MM.1S (cell line): ENCODE results near the gene HCRTR1.

Experiments
- DNase-seq: peaks from one replicate; pipeline ENCODE4 v3.0.0-alpha.2; 2015
- H2AFZ ChIP-seq: fragments of 300-600 bp; sonication (generic); 2 replicates; pipeline ENCODE4 v1.6.0; 2016; ENCODE audit warnings: antibody characterized with exemption, low read length
- H3F3A ChIP-seq: fragments of 300-600 bp; sonication (generic); 2 replicates; pipeline ENCODE4 v1.6.1; 2016; ENCODE audit warnings: mild to moderate bottlenecking, antibody characterized with exemption, low read length, moderate library complexity, mixed read lengths; ENCODE audit not compliant: insufficient read depth
- H3K27ac ChIP-seq: fragments of 300-600 bp; sonication (generic); 2 replicates; pipeline ENCODE4 v1.5.1; 2016; ENCODE audit warnings: mild to moderate bottlenecking, low read length
- H3K27me3 ChIP-seq: fragments of 300-600 bp; sonication (generic); replicated peaks from 2 replicates; pipeline ENCODE4 v1.6.0; 2016; ENCODE audit warnings: low read length; ENCODE audit not compliant: insufficient read depth
- H3K36me3 ChIP-seq: fragments of 300-600 bp; sonication (generic); replicated peaks from 2 replicates; pipeline ENCODE4 v1.6.1; 2016; ENCODE audit warnings: mild to moderate bottlenecking, low read length, mixed read lengths; ENCODE audit not compliant: insufficient read depth
- H3K4me1 ChIP-seq: fragments of 300-600 bp; sonication (generic); 2 replicates; pipeline ENCODE4 v1.6.1; 2016; ENCODE audit warnings: low read length, mixed read lengths
- H3K4me2 ChIP-seq: fragments of 300-600 bp; sonication (generic); 2 replicates; pipeline ENCODE4 v1.6.0; 2016; ENCODE audit warnings: low read depth, low read length
- H3K4me3 ChIP-seq: fragments of 300-600 bp; sonication (generic); 2 replicates; pipeline ENCODE4 v1.5.1; 2016; ENCODE audit warnings: low read length, mixed read lengths
- H3K79me2 ChIP-seq: fragments of 300-600 bp; sonication (generic); 2 replicates; pipeline ENCODE4 v1.6.1; 2016; ENCODE audit warnings: mixed run types, low read length, mixed read lengths
- H3K9ac ChIP-seq: fragments of 300-600 bp; sonication (generic); 2 replicates; pipeline ENCODE4 v1.6.1; 2016; ENCODE audit warnings: low read length, mixed read lengths
- H3K9me2 ChIP-seq: fragments of 300-600 bp; sonication (generic); replicated peaks from 2 replicates; pipeline ENCODE4 v1.6.1; 2016; ENCODE audit warnings: mild to moderate bottlenecking, low read length, mixed read lengths; ENCODE audit not compliant: insufficient read depth
- H3K9me3 ChIP-seq: fragments of 300-600 bp; sonication (generic); replicated peaks from 2 replicates; pipeline ENCODE4 v1.6.1; 2016; ENCODE audit warnings: mild to moderate bottlenecking, low read length, mixed read lengths; ENCODE audit not compliant: insufficient read depth
- H4K20me1 ChIP-seq: fragments of 300-600 bp; sonication (generic); 2 replicates; pipeline ENCODE4 v1.6.1; 2016; ENCODE audit warnings: mild to moderate bottlenecking, low read length, moderate library complexity, mixed read lengths; ENCODE audit not compliant: insufficient read depth
- EZH2 ChIP-seq: fragments of 300-600 bp; sonication (generic); optimal IDR thresholded peaks from 2 replicates; pipeline ENCODE3; 2017; ENCODE audit warnings: low read depth, mild to moderate bottlenecking, antibody characterized with exemption, low read length, mixed read lengths
- EZH2phosphoT487 ChIP-seq: fragments of 300-600 bp; sonication (generic); IDR thresholded peaks from 2 replicates; pipeline ENCODE4 v1.6.1; 2018; ENCODE audit warnings: antibody characterized with exemption, low read length
- TF ChIP-seq, protein P1 (sequence below): fragments of 300-600 bp; sonication (generic); IDR thresholded peaks from 2 replicates; pipeline ENCODE4 v1.5.1; 2016; ENCODE audit warnings: antibody characterized with exemption, low read length, mixed read lengths

HCRTR1 gene

GRCh38 chr1:31660871-31661455, 43.5 kb downstream of the HCRTR1 start:
- Histone ChIP-seq H3K27ac (no peak overlapping the region), H3K4me3 (no peak overlapping the region), H4K20me1 (no peaks in the 10 kb centered on the region), H3F3A (no peaks in the 10 kb centered on the region), H3K4me1 (no peaks in the 10 kb centered on the region), H3K9me2 (no peaks in the 10 kb centered on the region), H3K36me3 (no peaks in the 10 kb centered on the region), H3K4me2 (no peak overlapping the region), H3K27me3 (peaks cover 68% of the 10 kb centered on the region), H3K9ac (no peak overlapping the region), H3K79me2 (no peaks in the 10 kb centered on the region), H3K9me3 (no peaks in the 10 kb centered on the region), H2AFZ (no peak overlapping the region)
- DNase-seq = no peak
- TF ChIP-seq EZH2phosphoT487 (no peak), EZH2 (no peak)
- TF ChIP-seq, protein P1, sequence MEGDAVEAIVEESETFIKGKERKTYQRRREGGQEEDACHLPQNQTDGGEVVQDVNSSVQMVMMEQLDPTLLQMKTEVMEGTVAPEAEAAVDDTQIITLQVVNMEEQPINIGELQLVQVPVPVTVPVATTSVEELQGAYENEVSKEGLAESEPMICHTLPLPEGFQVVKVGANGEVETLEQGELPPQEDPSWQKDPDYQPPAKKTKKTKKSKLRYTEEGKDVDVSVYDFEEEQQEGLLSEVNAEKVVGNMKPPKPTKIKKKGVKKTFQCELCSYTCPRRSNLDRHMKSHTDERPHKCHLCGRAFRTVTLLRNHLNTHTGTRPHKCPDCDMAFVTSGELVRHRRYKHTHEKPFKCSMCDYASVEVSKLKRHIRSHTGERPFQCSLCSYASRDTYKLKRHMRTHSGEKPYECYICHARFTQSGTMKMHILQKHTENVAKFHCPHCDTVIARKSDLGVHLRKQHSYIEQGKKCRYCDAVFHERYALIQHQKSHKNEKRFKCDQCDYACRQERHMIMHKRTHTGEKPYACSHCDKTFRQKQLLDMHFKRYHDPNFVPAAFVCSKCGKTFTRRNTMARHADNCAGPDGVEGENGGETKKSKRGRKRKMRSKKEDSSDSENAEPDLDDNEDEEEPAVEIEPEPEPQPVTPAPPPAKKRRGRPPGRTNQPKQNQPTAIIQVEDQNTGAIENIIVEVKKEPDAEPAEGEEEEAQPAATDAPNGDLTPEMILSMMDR = no peak

DNA sequence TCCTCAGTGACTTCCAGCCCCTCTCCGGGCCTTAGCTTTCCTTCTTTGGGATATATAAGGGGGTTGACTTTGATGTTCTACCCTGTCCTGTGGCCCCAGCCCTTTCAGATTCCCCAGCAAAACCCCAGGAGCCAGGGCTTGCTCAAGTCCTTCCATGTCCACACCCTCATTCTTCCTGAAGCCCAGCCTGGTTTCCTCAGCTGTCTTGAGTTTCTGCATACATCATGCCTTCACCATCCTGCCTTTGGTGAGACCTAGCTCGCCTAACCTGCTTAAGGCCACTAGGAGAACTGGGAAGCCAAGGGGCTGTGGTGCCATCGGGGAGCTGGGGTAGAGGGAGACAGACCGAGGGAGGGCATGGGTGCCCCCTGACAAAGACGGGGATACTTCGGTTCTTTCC, 44.4 kb downstream of the HCRTR1 start:
- Histone ChIP-seq H3F3A (no peaks in the 10 kb centered on the region), H3K9me2 (no peaks in the 10 kb centered on the region), H3K27me3 (peaks cover 61% of the 10 kb centered on the region), H3K9me3 (no peaks in the 10 kb centered on the region), H4K20me1 (no peaks in the 10 kb centered on the region), H3K27ac (no peak overlapping the region), H3K79me2 (no peaks in the 10 kb centered on the region), H3K36me3 (no peaks in the 10 kb centered on the region), H2AFZ (no peak overlapping the region), H3K4me2 (no peak overlapping the region), H3K4me3 (no peak overlapping the region), H3K4me1 (no peaks in the 10 kb centered on the region), H3K9ac (no peak overlapping the region)
- TF ChIP-seq EZH2phosphoT487 = no peak
- no peak for TF ChIP-seq EZH2
- TF ChIP-seq, protein P1 = no peak
- no peak for DNase-seq

DNA sequence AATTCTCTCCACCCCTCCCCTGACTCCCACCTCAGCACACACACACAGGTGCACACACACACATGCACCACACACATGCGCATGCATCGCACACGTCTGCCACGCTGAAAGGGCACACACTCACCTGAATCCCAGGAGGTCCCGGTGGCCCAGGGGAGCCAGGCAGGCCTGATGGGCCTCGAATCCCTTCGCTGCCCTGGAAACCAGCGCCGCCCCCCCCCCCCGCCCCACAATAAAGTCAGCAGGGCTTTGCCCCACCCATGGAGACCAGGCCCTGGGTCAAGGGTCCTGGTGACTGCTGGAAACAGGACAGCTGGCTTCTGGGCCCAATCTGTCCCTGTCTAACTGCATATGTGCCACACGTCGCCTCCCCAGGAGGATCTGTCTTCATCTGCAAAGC, 45.0 kb downstream of the HCRTR1 start:
- H3K9ac ChIP-seq = no peak overlapping the region
- no peaks in the 10 kb centered on the region for H4K20me1 ChIP-seq
- H3K9me3 ChIP-seq = no peaks in the 10 kb centered on the region
- no peak overlapping the region for H3K4me3 ChIP-seq
- H3K27me3 ChIP-seq = peaks cover 57% of the 10 kb centered on the region
- no peaks in the 10 kb centered on the region for H3F3A ChIP-seq
- no peak for DNase-seq
- TF ChIP-seq, protein P1 = no peak
- no peaks in the 10 kb centered on the region for H3K79me2 ChIP-seq
- no peaks in the 10 kb centered on the region for H3K4me1 ChIP-seq
- H3K9me2 ChIP-seq = no peaks in the 10 kb centered on the region
- no peak overlapping the region for H3K4me2 ChIP-seq
- no peak overlapping the region for H3K27ac ChIP-seq
- H2AFZ ChIP-seq = no peak overlapping the region
- H3K36me3 ChIP-seq = no peaks in the 10 kb centered on the region
